Measurements from ENCODE around the gene LIFR.
A peak's percentile ranks its signal among the peaks of the same experiment; 100 is the strongest.

LIFR gene, protein sequence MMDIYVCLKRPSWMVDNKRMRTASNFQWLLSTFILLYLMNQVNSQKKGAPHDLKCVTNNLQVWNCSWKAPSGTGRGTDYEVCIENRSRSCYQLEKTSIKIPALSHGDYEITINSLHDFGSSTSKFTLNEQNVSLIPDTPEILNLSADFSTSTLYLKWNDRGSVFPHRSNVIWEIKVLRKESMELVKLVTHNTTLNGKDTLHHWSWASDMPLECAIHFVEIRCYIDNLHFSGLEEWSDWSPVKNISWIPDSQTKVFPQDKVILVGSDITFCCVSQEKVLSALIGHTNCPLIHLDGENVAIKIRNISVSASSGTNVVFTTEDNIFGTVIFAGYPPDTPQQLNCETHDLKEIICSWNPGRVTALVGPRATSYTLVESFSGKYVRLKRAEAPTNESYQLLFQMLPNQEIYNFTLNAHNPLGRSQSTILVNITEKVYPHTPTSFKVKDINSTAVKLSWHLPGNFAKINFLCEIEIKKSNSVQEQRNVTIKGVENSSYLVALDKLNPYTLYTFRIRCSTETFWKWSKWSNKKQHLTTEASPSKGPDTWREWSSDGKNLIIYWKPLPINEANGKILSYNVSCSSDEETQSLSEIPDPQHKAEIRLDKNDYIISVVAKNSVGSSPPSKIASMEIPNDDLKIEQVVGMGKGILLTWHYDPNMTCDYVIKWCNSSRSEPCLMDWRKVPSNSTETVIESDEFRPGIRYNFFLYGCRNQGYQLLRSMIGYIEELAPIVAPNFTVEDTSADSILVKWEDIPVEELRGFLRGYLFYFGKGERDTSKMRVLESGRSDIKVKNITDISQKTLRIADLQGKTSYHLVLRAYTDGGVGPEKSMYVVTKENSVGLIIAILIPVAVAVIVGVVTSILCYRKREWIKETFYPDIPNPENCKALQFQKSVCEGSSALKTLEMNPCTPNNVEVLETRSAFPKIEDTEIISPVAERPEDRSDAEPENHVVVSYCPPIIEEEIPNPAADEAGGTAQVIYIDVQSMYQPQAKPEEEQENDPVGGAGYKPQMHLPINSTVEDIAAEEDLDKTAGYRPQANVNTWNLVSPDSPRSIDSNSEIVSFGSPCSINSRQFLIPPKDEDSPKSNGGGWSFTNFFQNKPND

DNA sequence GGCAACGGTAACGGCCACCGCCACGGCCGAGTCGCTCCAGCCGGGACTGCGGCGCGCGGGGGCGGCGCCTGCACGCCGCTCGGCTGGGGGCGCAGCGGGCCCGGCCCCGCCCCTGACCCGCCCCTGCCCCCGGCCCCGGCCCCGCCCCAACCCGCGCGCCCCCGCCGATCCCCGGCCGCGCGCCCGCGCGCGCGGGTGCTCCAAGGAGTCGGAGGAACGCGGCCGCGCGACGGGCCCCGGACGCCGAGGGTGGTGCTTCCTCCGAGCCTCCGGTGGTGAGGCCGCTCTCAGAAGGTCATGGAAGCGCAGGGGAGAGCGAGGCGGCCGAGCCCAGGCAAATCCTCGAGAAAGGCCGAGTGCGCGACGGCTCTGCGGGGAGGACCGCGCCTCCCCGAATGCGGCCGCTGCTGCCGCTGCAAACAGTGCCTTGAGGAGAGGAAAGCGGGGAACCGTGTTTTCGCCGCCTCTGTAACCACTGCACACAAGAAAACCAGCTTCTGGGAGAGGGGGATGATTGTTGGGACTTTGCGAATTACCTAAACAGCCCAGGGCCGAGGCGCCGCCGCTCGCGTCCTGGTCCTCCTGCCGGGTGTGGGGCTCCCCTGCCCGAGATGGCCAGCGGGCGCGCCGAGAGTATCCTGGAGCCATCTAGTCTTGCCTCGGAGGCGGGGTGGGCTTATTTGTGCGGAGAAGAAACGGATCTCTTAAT lies at the start of gene LIFR:
LIFR (minus strand) TSS at position 48 of the 709 bp plus-strand sequence. CDS start 25,999 bp downstream, outside the sequence.
- TF ChIP-seq, protein P1, sequence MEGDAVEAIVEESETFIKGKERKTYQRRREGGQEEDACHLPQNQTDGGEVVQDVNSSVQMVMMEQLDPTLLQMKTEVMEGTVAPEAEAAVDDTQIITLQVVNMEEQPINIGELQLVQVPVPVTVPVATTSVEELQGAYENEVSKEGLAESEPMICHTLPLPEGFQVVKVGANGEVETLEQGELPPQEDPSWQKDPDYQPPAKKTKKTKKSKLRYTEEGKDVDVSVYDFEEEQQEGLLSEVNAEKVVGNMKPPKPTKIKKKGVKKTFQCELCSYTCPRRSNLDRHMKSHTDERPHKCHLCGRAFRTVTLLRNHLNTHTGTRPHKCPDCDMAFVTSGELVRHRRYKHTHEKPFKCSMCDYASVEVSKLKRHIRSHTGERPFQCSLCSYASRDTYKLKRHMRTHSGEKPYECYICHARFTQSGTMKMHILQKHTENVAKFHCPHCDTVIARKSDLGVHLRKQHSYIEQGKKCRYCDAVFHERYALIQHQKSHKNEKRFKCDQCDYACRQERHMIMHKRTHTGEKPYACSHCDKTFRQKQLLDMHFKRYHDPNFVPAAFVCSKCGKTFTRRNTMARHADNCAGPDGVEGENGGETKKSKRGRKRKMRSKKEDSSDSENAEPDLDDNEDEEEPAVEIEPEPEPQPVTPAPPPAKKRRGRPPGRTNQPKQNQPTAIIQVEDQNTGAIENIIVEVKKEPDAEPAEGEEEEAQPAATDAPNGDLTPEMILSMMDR (IDR thresholded peaks at IDR 0.05; ENCODE audit: unreplicated experiment in 3 of 3) = no peak
- peak within 1 kb of the TSS; percentile 94 to 96 (median 96) for H3K4me3 Mint-ChIP-seq
- no peaks in the 10 kb centered on the region for H3K9me3 Mint-ChIP-seq
- H3K4me1 Mint-ChIP-seq = peaks cover 29% of the 10 kb centered on the region
- no peaks in the 10 kb centered on the region for H3K36me3 Mint-ChIP-seq (ENCODE audit: low read depth)
- H3K27ac Mint-ChIP-seq = peak within 1 kb of the TSS; percentile 91 to 98 (median 97)
- H3K27me3 Mint-ChIP-seq (ENCODE audit: low read depth) = no peaks in the 10 kb centered on the region

DNA sequence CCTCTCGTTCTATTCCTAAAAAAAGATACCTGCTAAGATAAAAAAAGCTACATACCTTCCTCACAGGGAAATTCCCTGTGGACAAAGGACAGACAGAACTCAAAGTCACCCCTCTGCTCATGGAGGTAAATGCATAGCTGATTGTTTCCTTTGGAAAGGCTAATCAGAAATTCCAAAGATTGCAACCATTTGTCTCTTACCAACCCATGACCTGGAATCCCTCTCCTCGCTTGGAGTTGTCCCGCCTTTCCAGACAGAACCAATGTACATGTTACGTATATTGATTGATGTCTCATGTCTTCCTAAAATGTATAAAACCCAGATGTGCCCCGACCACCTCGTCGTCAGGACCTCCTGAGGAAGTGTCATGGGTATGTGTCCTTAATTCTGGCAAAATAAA lies 49.2 kb upstream of the LIFR start:
- Mint-ChIP-seq H3K36me3 (ENCODE audit: low read depth) (no peaks in the 10 kb centered on the region), H3K4me3 (no peak overlapping the region), H3K27me3 (ENCODE audit: low read depth) (no peaks in the 10 kb centered on the region), H3K9me3 (no peaks in the 10 kb centered on the region), H3K4me1 (peaks cover 12% of the 10 kb centered on the region), H3K27ac (no peak overlapping the region)
- TF ChIP-seq, protein P1 (IDR thresholded peaks at IDR 0.05; ENCODE audit: unreplicated experiment in 3 of 3) = no peak

DNA sequence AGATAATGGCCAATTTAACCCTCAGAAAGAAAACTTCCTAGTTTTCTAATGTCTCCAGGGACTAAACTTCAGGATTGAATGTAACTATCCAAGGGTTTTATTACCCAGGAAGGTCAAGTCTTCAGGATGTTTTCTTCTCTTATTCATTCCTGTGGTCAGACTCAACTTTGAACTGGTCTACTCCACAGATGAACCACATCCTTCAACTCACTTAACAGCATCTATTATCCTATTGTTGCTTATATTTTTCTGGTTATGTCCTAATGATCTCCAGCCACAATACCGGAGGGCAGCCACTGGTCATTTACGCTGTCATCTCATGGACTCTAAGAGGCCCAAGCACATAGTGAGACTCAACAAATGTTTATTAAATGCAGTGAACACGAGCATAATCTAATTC lies 47.2 kb upstream of the LIFR start:
- H3K27me3 Mint-ChIP-seq (ENCODE audit: low read depth) = no peaks in the 10 kb centered on the region
- peaks cover 12% of the 10 kb centered on the region for H3K4me1 Mint-ChIP-seq
- TF ChIP-seq, protein P1 (IDR thresholded peaks at IDR 0.05; ENCODE audit: unreplicated experiment in 3 of 3) = no peak
- no peaks in the 10 kb centered on the region for H3K36me3 Mint-ChIP-seq (ENCODE audit: low read depth)
- H3K9me3 Mint-ChIP-seq = no peaks in the 10 kb centered on the region
- no peak overlapping the region for H3K4me3 Mint-ChIP-seq
- H3K27ac Mint-ChIP-seq = no peak overlapping the region

DNA sequence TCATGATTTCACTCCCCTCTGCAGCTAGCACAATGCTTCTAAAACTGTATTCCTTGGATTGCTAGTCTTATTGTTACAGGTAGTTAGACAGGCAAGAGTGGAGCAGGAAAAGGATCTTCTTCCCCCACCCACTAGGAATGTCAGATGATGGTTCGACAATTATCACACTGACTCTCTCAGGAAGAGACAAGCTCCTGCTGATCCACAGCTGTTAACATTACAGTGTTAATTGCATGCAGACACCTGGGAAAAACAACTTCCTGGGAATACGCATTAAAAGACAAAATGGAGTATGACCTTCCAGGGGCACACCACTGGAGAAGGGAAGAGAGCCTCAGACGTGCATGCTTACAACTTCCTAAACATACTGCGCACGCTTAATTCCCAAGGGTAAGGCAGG lies 46.2 kb upstream of the LIFR start:
- no peaks in the 10 kb centered on the region for H3K36me3 Mint-ChIP-seq (ENCODE audit: low read depth)
- no peak overlapping the region for H3K27ac Mint-ChIP-seq
- H3K4me3 Mint-ChIP-seq = no peak overlapping the region
- H3K4me1 Mint-ChIP-seq = peaks cover 3% of the 10 kb centered on the region
- no peaks in the 10 kb centered on the region for H3K27me3 Mint-ChIP-seq (ENCODE audit: low read depth)
- H3K9me3 Mint-ChIP-seq = no peaks in the 10 kb centered on the region
- TF ChIP-seq, protein P1 (IDR thresholded peaks at IDR 0.05; ENCODE audit: unreplicated experiment in 3 of 3) = no peak

DNA sequence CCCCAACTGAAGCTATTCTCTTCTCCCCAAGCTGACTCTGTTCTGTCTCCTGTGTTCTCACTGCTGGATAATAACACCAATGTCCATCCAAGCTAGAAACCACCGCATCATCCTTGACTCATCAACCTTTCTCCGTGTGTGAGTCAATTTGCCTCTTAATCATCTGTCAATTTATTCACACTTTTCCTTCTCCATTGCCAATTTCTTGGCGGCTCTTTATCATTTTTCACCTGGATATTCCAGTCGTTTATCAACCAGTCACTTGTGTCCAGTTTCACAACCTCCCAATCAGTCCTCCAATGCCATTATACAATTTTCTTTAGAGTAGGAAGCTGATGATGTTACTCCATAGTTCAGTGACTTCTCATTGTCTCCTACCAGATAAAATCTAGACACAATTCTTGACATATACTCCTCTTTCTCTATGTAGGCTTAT lies 45.4 kb upstream of the LIFR start:
- Mint-ChIP-seq H3K4me1 (no peaks in the 10 kb centered on the region), H3K4me3 (no peak overlapping the region), H3K27ac (no peak overlapping the region), H3K36me3 (ENCODE audit: low read depth) (no peaks in the 10 kb centered on the region), H3K9me3 (no peaks in the 10 kb centered on the region), H3K27me3 (ENCODE audit: low read depth) (no peaks in the 10 kb centered on the region)
- TF ChIP-seq, protein P1 (IDR thresholded peaks at IDR 0.05; ENCODE audit: unreplicated experiment in 3 of 3) = no peak
